Stomach (tissue), 4 donors: Measurements from ENCODE around the gene RHBDF1.

Experiments
- POLR2A ChIP-seq, 4 donors: fragments of 450-650 bp; IDR thresholded peaks; one replicate each; pipeline ENCODE4 v1.6.1; 2016; ENCODE audit warnings: antibody characterized with exemption in 4 of 4, control low read depth in 2 of 4, mild to moderate bottlenecking in 1 of 4, moderate library complexity in 1 of 4
- POLR2AphosphoS5 ChIP-seq, 3 donors: sonication (generic); formaldehyde crosslinking; IDR thresholded peaks; one replicate each; pipeline ENCODE4 v1.6.1; 2016; ENCODE audit warnings: antibody characterized with exemption in 3 of 3

DNA sequence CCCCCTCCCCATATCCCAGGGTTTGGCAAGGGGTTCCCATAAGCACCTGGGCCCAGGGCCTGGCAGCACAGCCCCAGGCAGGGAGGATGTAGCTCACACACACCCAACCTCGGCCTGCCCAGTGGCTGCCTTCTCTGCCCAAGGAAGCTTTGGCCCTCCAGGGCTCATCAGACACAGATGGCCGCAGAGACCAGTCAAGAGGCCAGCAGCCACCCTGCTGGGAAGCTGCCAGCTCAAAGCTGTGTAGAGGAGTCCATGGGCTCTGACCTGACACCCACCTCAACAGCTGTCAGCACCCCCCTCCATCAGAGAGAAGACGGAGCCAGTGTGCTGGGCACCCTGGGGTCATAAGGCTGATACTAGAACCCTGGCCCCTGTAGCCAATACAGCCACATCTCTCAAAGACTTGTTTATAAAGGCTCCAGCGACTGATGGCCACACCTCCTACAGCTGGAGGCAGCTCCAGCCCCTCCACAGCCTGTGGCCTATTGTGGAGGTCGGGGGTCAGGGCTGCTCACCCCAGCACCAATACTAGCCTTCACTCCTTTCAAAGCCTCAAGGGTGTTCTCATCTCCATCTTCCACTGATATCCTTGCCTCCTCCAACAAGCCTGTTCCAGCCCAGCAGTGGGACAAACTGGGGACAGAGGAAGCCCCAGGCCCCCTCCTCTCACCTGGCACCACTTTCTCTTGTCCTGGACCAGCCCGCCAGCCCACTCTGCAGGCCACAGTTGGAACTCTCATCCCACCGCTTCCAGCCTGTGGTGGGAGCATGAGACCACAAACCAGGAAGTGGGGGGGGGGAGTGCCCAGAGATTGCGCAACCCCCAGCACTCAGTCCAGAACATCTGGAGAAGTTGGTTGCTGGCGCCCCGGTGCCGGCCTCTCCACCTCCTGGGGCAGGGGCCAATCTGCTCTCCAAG lies 3.4 kb upstream of the RHBDF1 start:
- TF ChIP-seq POLR2A (IDR thresholded peaks at IDR 0.05) = no peak
- TF ChIP-seq POLR2AphosphoS5 (IDR thresholded peaks at IDR 0.05) = no peak
